OCI-LY1 (cell line): ENCODE results near the gene UNC5B.

Experiments used
- H2AFZ ChIP-seq: fragments of 200-600 bp; sonication (generic), shearing (Covaris generic); 2 replicates; pipeline ENCODE4 v1.6.0; 2014; ENCODE audit warnings: antibody characterized with exemption, mild to moderate bottlenecking, low read length
- H3F3A ChIP-seq: fragments of 200-600 bp; sonication (generic), shearing (Covaris generic); 2 replicates; pipeline ENCODE4 v1.6.0; 2014; ENCODE audit warnings: mild to moderate bottlenecking, antibody characterized with exemption, low read length, moderate library complexity; ENCODE audit not compliant: insufficient read depth
- H3K27ac ChIP-seq: fragments of 200-600 bp; sonication (generic); 2 replicates; pipeline ENCODE4 v1.5.1; 2014; ENCODE audit warnings: low read length, mixed run types, mild to moderate bottlenecking, low read depth; ENCODE audit not compliant: poor library complexity, severe bottlenecking
- H3K27me3 ChIP-seq: fragments of 200-600 bp; sonication (generic); 2 replicates; pipeline ENCODE4 v1.6.0; 2014; ENCODE audit warnings: antibody characterized with exemption, mild to moderate bottlenecking, low read length, moderate library complexity; ENCODE audit not compliant: insufficient read depth
- H3K36me3 ChIP-seq: fragments of 200-600 bp; sonication (generic); 2 replicates; pipeline ENCODE4 v1.6.1; 2014; ENCODE audit warnings: mild to moderate bottlenecking, antibody characterized with exemption, low read length, moderate library complexity, mixed read lengths; ENCODE audit not compliant: insufficient read depth
- H3K4me1 ChIP-seq: fragments of 200-600 bp; sonication (generic); 2 replicates; pipeline ENCODE4 v1.5.1; 2014; ENCODE audit warnings: mild to moderate bottlenecking, low read length, moderate library complexity; ENCODE audit not compliant: insufficient read depth, severe bottlenecking
- H3K4me2 ChIP-seq: fragments of 200-600 bp; sonication (generic), shearing (Covaris generic); 2 replicates; pipeline ENCODE4 v1.6.1; 2014; ENCODE audit warnings: low read length
- H3K4me3 ChIP-seq: fragments of 200-600 bp; sonication (generic); 2 replicates; pipeline ENCODE4 v1.5.1; 2014; ENCODE audit warnings: low read length, low read depth, mild to moderate bottlenecking, mixed read lengths; ENCODE audit not compliant: poor library complexity, severe bottlenecking
- H3K79me2 ChIP-seq: fragments of 200-600 bp; shearing (Covaris generic); 2 replicates; pipeline ENCODE4 v1.6.1; 2016; ENCODE audit warnings: mixed run types, low read length, mixed read lengths; ENCODE audit not compliant: insufficient read depth
- H3K9ac ChIP-seq: fragments of 200-600 bp; sonication (generic), shearing (Covaris generic); 2 replicates; pipeline ENCODE4 v1.6.1; 2014; ENCODE audit warnings: mild to moderate bottlenecking, low read length, mixed read lengths
- H3K9me2 ChIP-seq: fragments of 200-600 bp; sonication (generic), shearing (Covaris generic); 2 replicates; pipeline ENCODE4 v1.6.1; 2014; ENCODE audit warnings: low read depth, mild to moderate bottlenecking, low read length, mixed read lengths
- H3K9me3 ChIP-seq: fragments of 200-600 bp; shearing (Covaris generic); 2 replicates; pipeline ENCODE4 v1.6.1; 2014; ENCODE audit warnings: low read length, mixed read lengths
- H4K20me1 ChIP-seq: fragments of 200-600 bp; sonication (generic), shearing (Covaris generic); 2 replicates; pipeline ENCODE4 v1.6.0; 2016; ENCODE audit warnings: mild to moderate bottlenecking, low read length; ENCODE audit not compliant: insufficient read depth
- EZH2 ChIP-seq: fragments of 200-600 bp; sonication (generic), shearing (Covaris generic); IDR thresholded peaks from 2 replicates; pipeline ENCODE4 v1.8.0; 2017; ENCODE audit warnings: borderline replicate concordance, mixed run types, mild to moderate bottlenecking, antibody characterized with exemption, low read length, moderate library complexity, mixed read lengths
- TF ChIP-seq, protein P1 (sequence below): fragments of 200-600 bp; sonication (generic), shearing (Covaris generic); IDR thresholded peaks from 2 replicates; pipeline ENCODE4 v1.5.1; 2017; ENCODE audit warnings: mild to moderate bottlenecking, antibody characterized with exemption, low read length, moderate library complexity, mixed read lengths

The UNC5B gene

DNA sequence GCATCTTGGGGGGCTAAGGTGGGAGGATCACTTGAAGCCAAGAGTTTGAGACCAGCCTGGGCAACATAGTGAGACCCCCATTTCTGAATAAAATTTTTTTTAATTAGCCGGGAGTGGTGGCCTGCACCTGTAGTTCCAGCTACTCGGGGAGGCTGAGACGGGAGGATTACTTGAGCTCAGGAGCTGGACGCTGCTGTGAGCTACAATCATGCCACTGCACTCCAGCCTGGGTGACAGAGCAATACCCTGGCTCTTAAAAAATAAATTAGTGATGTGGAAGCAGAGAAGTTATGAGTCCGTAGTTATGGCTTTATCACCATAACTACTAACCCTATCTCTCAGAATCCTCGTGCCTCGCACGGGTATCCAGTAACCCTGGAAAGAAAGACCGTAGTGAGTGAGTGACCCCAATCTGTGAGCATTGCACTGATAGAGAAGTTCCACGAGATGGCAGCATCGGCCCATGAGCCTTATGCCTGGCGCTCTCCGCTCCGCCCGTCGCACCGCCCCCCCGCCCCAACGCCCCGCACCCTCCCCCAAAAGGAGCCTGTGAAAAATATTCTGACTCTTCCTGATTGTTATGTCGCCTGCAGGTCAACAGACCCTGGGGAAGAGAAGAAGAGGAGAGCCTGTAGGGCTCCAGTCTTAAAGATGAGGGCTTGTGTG is 101.8 kb downstream of the UNC5B start:
- no peak overlapping the region for H2AFZ ChIP-seq
- H3K9me3 ChIP-seq, result no peaks in the 10 kb centered on the region
- H3K27me3 ChIP-seq, result no peaks in the 10 kb centered on the region; the same call in 1 of the 2 replicates
- TF ChIP-seq, protein P1, sequence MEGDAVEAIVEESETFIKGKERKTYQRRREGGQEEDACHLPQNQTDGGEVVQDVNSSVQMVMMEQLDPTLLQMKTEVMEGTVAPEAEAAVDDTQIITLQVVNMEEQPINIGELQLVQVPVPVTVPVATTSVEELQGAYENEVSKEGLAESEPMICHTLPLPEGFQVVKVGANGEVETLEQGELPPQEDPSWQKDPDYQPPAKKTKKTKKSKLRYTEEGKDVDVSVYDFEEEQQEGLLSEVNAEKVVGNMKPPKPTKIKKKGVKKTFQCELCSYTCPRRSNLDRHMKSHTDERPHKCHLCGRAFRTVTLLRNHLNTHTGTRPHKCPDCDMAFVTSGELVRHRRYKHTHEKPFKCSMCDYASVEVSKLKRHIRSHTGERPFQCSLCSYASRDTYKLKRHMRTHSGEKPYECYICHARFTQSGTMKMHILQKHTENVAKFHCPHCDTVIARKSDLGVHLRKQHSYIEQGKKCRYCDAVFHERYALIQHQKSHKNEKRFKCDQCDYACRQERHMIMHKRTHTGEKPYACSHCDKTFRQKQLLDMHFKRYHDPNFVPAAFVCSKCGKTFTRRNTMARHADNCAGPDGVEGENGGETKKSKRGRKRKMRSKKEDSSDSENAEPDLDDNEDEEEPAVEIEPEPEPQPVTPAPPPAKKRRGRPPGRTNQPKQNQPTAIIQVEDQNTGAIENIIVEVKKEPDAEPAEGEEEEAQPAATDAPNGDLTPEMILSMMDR, result peak; percentile 57
- TF ChIP-seq EZH2, result no peak
- no peaks in the 10 kb centered on the region for H3F3A ChIP-seq
- H3K9ac ChIP-seq, result no peak overlapping the region
- H3K4me2 ChIP-seq, result no peak overlapping the region
- H3K36me3 ChIP-seq, result no peaks in the 10 kb centered on the region
- H3K9me2 ChIP-seq, result no peaks in the 10 kb centered on the region
- no peak overlapping the region for H3K4me3 ChIP-seq
- no peaks in the 10 kb centered on the region for H4K20me1 ChIP-seq
- no peaks in the 10 kb centered on the region for H3K79me2 ChIP-seq
- H3K27ac ChIP-seq, result no peak overlapping the region
- H3K4me1 ChIP-seq, result peaks cover 5% of the 10 kb centered on the region

DNA sequence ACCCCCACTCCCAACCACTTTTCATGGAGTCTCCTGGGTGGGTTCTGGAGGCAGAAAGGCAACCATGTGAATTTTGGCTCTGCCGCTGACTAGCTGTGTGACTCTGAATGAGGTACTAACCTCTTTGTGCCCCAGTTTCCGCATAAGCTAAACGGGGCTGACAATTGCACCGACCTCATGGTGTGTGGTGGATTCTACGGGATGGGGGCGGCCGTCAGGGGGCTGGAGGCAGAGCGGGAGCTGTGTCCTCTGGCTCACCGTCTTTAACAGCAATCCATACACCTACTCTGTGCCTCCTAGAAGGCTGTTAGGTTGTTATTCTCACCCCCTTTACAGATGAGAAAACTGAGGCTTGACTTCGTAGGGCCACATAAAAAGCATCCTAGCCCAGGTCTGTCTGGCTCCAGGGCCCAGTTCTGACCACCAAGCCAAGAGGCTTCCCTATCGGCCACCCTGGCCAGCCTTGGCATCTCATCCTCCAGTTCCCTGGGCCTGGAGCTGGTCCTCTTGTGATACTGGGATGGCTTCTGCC is 102.4 kb downstream of the UNC5B start:
- no peak overlapping the region for H2AFZ ChIP-seq

DNA sequence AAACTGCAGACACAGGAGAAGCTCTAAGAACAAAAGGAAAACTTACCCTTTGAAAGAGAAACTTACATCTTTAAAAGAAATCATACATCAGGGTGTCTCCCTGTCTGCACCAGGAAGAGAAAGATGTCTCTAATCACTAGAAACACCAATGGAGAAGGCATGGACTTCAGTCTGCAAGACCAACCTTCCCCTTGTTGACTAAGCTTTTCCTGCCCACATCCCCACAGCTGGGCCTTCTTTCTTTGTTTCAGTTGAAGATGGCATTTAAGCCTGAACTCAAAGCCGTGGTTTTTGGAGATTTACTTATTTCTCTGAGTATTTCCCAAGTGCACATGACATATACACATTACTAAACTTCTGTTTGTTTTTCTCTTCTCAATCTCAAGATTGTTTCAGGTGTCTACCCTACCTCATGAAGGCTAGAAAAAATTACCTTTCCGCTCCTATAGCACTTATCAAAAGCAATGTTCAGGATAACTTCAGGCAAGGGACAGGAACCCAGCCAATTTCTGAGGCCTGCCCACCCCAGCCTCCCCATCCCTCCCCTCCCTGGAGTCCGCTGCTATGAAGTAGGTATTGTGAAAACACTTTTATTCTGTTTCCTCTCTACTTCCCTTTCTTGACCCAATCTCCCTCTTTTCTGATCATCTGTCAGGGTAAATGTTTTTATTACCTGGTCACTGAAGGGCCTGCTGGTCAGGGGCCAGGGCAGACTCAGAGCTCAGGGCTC is 103.9 kb downstream of the UNC5B start:
- H3K36me3 ChIP-seq, result no peaks in the 10 kb centered on the region
- no peak for TF ChIP-seq EZH2
- TF ChIP-seq, protein P1, result no peak
- no peaks in the 10 kb centered on the region for H3K9me3 ChIP-seq
- no peaks in the 10 kb centered on the region for H3K9me2 ChIP-seq
- H3K4me3 ChIP-seq, result no peak overlapping the region
- H4K20me1 ChIP-seq, result no peaks in the 10 kb centered on the region
- no peak overlapping the region for H3K9ac ChIP-seq
- no peaks in the 10 kb centered on the region for H3F3A ChIP-seq
- no peak overlapping the region for H2AFZ ChIP-seq
- H3K79me2 ChIP-seq, result no peaks in the 10 kb centered on the region
- H3K4me1 ChIP-seq, result peaks cover 16% of the 10 kb centered on the region
- no peaks in the 10 kb centered on the region; the same call in 1 of the 2 replicates for H3K27me3 ChIP-seq
- H3K4me2 ChIP-seq, result no peak overlapping the region
- H3K27ac ChIP-seq, result no peak overlapping the region

More for the DNA sequence above, 102.4 kb downstream of the UNC5B start:
- Histone ChIP-seq H3K27me3 (no peaks in the 10 kb centered on the region; the same call in 1 of the 2 replicates), H3K4me1 (peaks cover 7% of the 10 kb centered on the region), H3K79me2 (no peaks in the 10 kb centered on the region), H4K20me1 (no peaks in the 10 kb centered on the region), H3K27ac (no peak overlapping the region), H3K9me2 (no peaks in the 10 kb centered on the region), H3K4me3 (no peak overlapping the region), H3F3A (no peaks in the 10 kb centered on the region), H3K4me2 (no peak overlapping the region), H3K9me3 (no peaks in the 10 kb centered on the region), H3K9ac (no peak overlapping the region), H3K36me3 (no peaks in the 10 kb centered on the region)
- no peak for TF ChIP-seq EZH2
- TF ChIP-seq, protein P1, result no peak
